ENCODE measurements around the gene COL24A1.
"Not testable (repeated sequence)": the region's sequence is repeated elsewhere in the genome, so short reads cannot be mapped to it uniquely, and the experiment has no call there.

Gene COL24A1

GRCh38 chr1:85836736-85837135 lies 319.8 kb downstream of the COL24A1 start:
- no peak for TF ChIP-seq CTCF (conservative IDR thresholded peaks at IDR 0.05; ENCODE audit: low read depth)
- ChIA-PET CTCF (interaction anchor here (0.7 kb wide), 1 partner anchor 290 kb away, joined by 4 read pairs; no protein-coding TSS in a partner anchor), POLR2A (ENCODE audit: low non-redundant PET) (no interaction called here)
- H3K27ac ChIP-seq: no peak overlapping the region
- no peak for DNase-seq (ENCODE audit: low spot score)

GRCh38 chr1:85833165-85833564 lies 323.4 kb downstream of the COL24A1 start:
- CTCF ChIA-PET; POLR2A ChIA-PET (ENCODE audit: low non-redundant PET); DNase-seq (ENCODE audit: low spot score); H3K27ac ChIP-seq: not testable (repeated sequence)

- no peak for DNase-seq (ENCODE audit: low spot score)
- CTCF ChIA-PET: interaction anchor here (0.6 kb wide), 1 partner anchor 12 kb away, joined by 3 read pairs; no protein-coding TSS in a partner anchor
- POLR2A ChIA-PET (ENCODE audit: low non-redundant PET): no interaction called here
- H3K27ac ChIP-seq: no peak overlapping the region
- no peak for TF ChIP-seq CTCF (conservative IDR thresholded peaks at IDR 0.05; ENCODE audit: low read depth)
Observed at GRCh38 chr1:85830837-85831236, 325.7 kb downstream of the COL24A1 start.

GRCh38 chr1:85824066-85824840 lies 332.3 kb downstream of the COL24A1 start:
- ChIA-PET POLR2A (ENCODE audit: low non-redundant PET) (no interaction called here), CTCF (no interaction called here)
- no peak overlapping the region for H3K27ac ChIP-seq

GRCh38 chr1:85822696-85823095 lies 333.9 kb downstream of the COL24A1 start:
- TF ChIP-seq CTCF (conservative IDR thresholded peaks at IDR 0.05; ENCODE audit: low read depth): no peak
- no peak overlapping the region for H3K27ac ChIP-seq
- no peak for DNase-seq (ENCODE audit: low spot score)
- ChIA-PET CTCF (no interaction called here), POLR2A (ENCODE audit: low non-redundant PET) (no interaction called here)

More at GRCh38 chr1:85824066-85824840, 332.3 kb downstream of the COL24A1 start:
- no peak for TF ChIP-seq CTCF (conservative IDR thresholded peaks at IDR 0.05; ENCODE audit: low read depth)
- no peak for DNase-seq (ENCODE audit: low spot score)

GRCh38 chr1:85818371-85818770 lies 338.2 kb downstream of the COL24A1 start:
- ChIA-PET CTCF (interaction anchor here (0.6 kb wide), 1 partner anchor 55 kb away, joined by 3 read pairs; no protein-coding TSS in a partner anchor), POLR2A (ENCODE audit: low non-redundant PET) (no interaction called here)
- TF ChIP-seq CTCF (conservative IDR thresholded peaks at IDR 0.05; ENCODE audit: low read depth): no peak
- no peak overlapping the region for H3K27ac ChIP-seq
- no peak for DNase-seq (ENCODE audit: low spot score)

GRCh38 chr1:85816606-85817005 lies 340.0 kb downstream of the COL24A1 start:
- ChIA-PET POLR2A (ENCODE audit: low non-redundant PET) (no interaction called here), CTCF (interaction anchor here (0.5 to 0.8 kb wide), 2 partner anchors 13 to 94 kb away, joined by 3 read pairs; no protein-coding TSS in a partner anchor)
- DNase-seq (ENCODE audit: low spot score): no peak
- no peak for TF ChIP-seq CTCF (conservative IDR thresholded peaks at IDR 0.05; ENCODE audit: low read depth)
- H3K27ac ChIP-seq: no peak overlapping the region
